Sigmoid colon (tissue), 4 donors: ENCODE results near the gene SYT9.

ENCODE experiments used
- CTCF ChIP-seq, 4 experiments: fragments of 450-650 bp in 3 of 4; fragments of 200-600 bp in 1 of 4; IDR thresholded peaks; one replicate each; pipeline ENCODE4 v1.5.1; 2016 to 2019; ENCODE audit warnings: antibody characterized with exemption in 4 of 4, mild to moderate bottlenecking in 3 of 4, moderate library complexity in 2 of 4
- EP300 ChIP-seq, 4 donors: sonication (generic); formaldehyde crosslinking; IDR thresholded peaks; one replicate each; pipeline ENCODE4 v1.6.1; 2017; ENCODE audit warnings: antibody characterized with exemption in 4 of 4
- POLR2AphosphoS5 ChIP-seq, 4 donors: sonication (generic); formaldehyde crosslinking; IDR thresholded peaks; one replicate each; pipeline ENCODE4 v1.6.1; 2017; ENCODE audit warnings: antibody characterized with exemption in 4 of 4

GRCh38 chr11:7428196-7428595 lies 176.5 kb downstream of the SYT9 start:
- no peak for TF ChIP-seq CTCF (IDR thresholded peaks at IDR 0.05)
- no peak for TF ChIP-seq POLR2AphosphoS5 (IDR thresholded peaks at IDR 0.05)
- TF ChIP-seq EP300 (IDR thresholded peaks at IDR 0.05) = no peak
